ENCODE measurements around the gene PRDM10.

GRCh38 chr11:129972611-129973010 is 30.0 kb downstream of the PRDM10 start:
- no peak for TF ChIP-seq CTCF (conservative IDR thresholded peaks at IDR 0.05)
- TF ChIP-seq ZFX (IDR thresholded peaks at IDR 0.05), result no peak
